Liver (tissue), 9 donors: ENCODE results near the gene ACSM6. TPM values are rescaled to one million over a fixed set of nuclear protein-coding genes. Genes with fewer than 3 reads are reported as not detected.
A peak's percentile ranks its signal among the peaks of the same experiment; 100 is the strongest.

Source experiments
- DNase-seq: peaks from one replicate; pipeline ENCODE4 v3.0.0-alpha.2; 2017; ENCODE audit warnings: low spot score
- H3K27ac ChIP-seq, 2 donors: one replicate each; pipeline ENCODE4 v1.7.0; 2013; ENCODE audit warnings: inconsistent platforms in 2 of 2, low read length in 2 of 2, control low read depth in 1 of 2, low read depth in 1 of 2, mild to moderate bottlenecking in 1 of 2
- H3K27me3 ChIP-seq, 4 donors: one replicate each; pipeline versions ENCODE4 v1.6.1 to v1.7.0; 2013; ENCODE audit warnings: low read length in 3 of 4, inconsistent platforms in 1 of 4, mild to moderate bottlenecking in 1 of 4, moderate library complexity in 1 of 4; ENCODE audit not compliant: control insufficient read depth in 4 of 4, insufficient read depth in 4 of 4
- H3K36me3 ChIP-seq, 4 donors: one replicate each; pipeline versions ENCODE4 v1.6.1 to v1.7.0; 2013; ENCODE audit warnings: low read length in 3 of 4, mild to moderate bottlenecking in 3 of 4, low read depth in 1 of 4, moderate library complexity in 1 of 4; ENCODE audit not compliant: control insufficient read depth in 4 of 4, insufficient read depth in 3 of 4
- H3K4me1 ChIP-seq, 4 donors: one replicate each; pipeline versions ENCODE4 v1.6.1 to v1.7.0; 2013; ENCODE audit warnings: low read length in 3 of 4, mild to moderate bottlenecking in 3 of 4, moderate library complexity in 1 of 4; ENCODE audit not compliant: control insufficient read depth in 4 of 4, insufficient read depth in 4 of 4
- H3K4me3 ChIP-seq, 3 donors: one replicate each; pipeline versions ENCODE4 v1.6.1 to v1.7.0; 2013; ENCODE audit warnings: low read length in 3 of 3, control low read depth in 1 of 3, low read depth in 1 of 3, mild to moderate bottlenecking in 1 of 3
- H3K9ac ChIP-seq, 2 donors: one replicate each; pipeline ENCODE4 v1.7.0; 2013; ENCODE audit warnings: low read length in 2 of 2, mild to moderate bottlenecking in 2 of 2, moderate library complexity in 2 of 2, control low read depth in 1 of 2, low read depth in 1 of 2
- H3K9me3 ChIP-seq, 4 donors: one replicate each; pipeline versions ENCODE4 v1.6.1 to v1.7.0; 2013; ENCODE audit warnings: low read length in 3 of 4; ENCODE audit not compliant: control insufficient read depth in 4 of 4
- HNF4A ChIP-seq, 2 donors: conservative IDR thresholded peaks; 2 replicates each; pipeline ENCODE4 v1.6.1; 2016; ENCODE audit warnings: antibody characterized with exemption in 2 of 2, mild to moderate bottlenecking in 2 of 2
- NR2F2 ChIP-seq: IDR thresholded peaks from 2 replicates; pipeline ENCODE4 v1.6.1; 2016; ENCODE audit warnings: antibody characterized with exemption
- RAD21 ChIP-seq, 2 donors: IDR thresholded peaks; 2 replicates each; pipeline ENCODE4 v1.6.1; 2016; ENCODE audit warnings: antibody characterized with exemption in 2 of 2, mild to moderate bottlenecking in 2 of 2
- REST ChIP-seq: IDR thresholded peaks from 2 replicates; pipeline ENCODE4 v1.6.1; 2016; ENCODE audit warnings: antibody characterized with exemption, mild to moderate bottlenecking
- RXRA ChIP-seq, 2 donors: IDR thresholded peaks; 2 replicates each; pipeline ENCODE4 v1.6.1; 2017 to 2018; ENCODE audit warnings: antibody characterized with exemption in 2 of 2, mild to moderate bottlenecking in 1 of 2
- TAF1 ChIP-seq: conservative IDR thresholded peaks from 2 replicates; pipeline ENCODE4 v1.6.1; 2016; ENCODE audit warnings: antibody characterized with exemption, mild to moderate bottlenecking
- YY1 ChIP-seq: IDR thresholded peaks from 2 replicates; pipeline ENCODE4 v1.6.1; 2016; ENCODE audit warnings: antibody characterized with exemption, mild to moderate bottlenecking
- WGBS: extraction: QIAGEN DNeasy Blood & Tissue Kit; methylation state at CpG from one replicate; pipeline ENCODE4 v1.1.7; 2013; 5-methylcytosine and 5-hydroxymethylcytosine counted together
- polyA plus RNA-seq, 2 donors: library from polyadenylated mRNA; stranded (reverse) in 1 of 2; unstranded in 1 of 2; fragments of 200-250 nt in 1 of 2; fragments of >200 nt in 1 of 2; fragmentation: Nextera tagmentation in 1 of 2; extraction: Ambion mirVana in 1 of 2; gene quantifications; one replicate each; pipeline versions ENCODE4 v1.2.1 to v1.2.3, GENCODE V29; 2013 to 2015
- total RNA-seq, 2 donors: library from RNA; depleted of rRNA; stranded (reverse); fragments of >200 nt; gene quantifications; one replicate each; pipeline ENCODE4 v1.2.3, GENCODE V29; 2014
- TF ChIP-seq, protein P1 (sequence below): IDR thresholded peaks from 2 replicates; pipeline ENCODE4 v1.6.1; 2016; ENCODE audit warnings: antibody characterized with exemption
- TF ChIP-seq, protein P2 (sequence below): IDR thresholded peaks from 2 replicates; pipeline ENCODE4 v1.6.1; 2016; ENCODE audit warnings: antibody characterized with exemption
- TF ChIP-seq, protein P3 (sequence below): IDR thresholded peaks from 2 replicates; pipeline ENCODE4 v1.6.1; 2016; ENCODE audit warnings: antibody characterized with exemption
- donor health status: healthy.
- donor health status: healthy.
- donor health status: healthy.
- donor health status: healthy.
- donor health status: healthy.

The ACSM6 gene
- total and polyA plus RNA-seq, 4 donors: not detected

DNA sequence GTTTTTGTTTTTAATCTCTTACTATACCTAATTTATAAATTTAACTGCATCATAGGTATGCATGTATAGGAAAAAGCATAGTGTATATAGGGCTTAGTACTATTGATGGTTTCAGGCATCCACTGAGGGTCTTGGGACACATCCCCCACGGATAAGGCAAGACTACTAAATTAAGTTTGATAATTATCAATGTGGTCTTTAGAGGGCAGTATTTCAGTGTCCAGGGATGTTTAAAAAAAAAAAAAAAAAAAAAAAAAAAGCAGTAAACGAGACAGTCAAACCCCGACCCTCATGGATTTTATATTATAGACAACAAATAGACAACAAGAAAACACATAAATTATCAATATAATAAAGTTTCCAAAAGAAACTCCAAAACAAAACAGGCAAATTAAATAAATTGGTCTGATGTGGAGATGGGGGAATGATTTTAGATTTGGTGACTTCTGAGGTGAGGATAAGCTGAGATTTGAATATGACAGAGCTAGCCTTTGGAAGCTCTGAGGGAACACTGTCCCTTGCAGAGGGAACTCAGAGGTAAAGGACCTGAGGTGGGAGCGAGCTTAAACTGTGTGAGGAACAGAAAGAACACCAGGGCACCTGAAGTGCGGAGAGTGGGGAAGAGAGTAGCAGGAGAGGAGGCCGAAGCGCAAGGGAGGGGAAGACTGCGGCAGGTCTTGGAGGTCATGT lies 14.8 kb downstream of the ACSM6 start:
- Histone ChIP-seq H3K9me3 (no peaks in the 10 kb centered on the region), H3K27me3 (no peaks in the 10 kb centered on the region), H3K9ac (no peak overlapping the region), H3K27ac (no peak overlapping the region), H3K36me3 (no peaks in the 10 kb centered on the region), H3K4me3 (no peak overlapping the region), H3K4me1 (no peaks in the 10 kb centered on the region)
- no peak for DNase-seq
- TF ChIP-seq RAD21 (IDR thresholded peaks at IDR 0.05) (peak; percentile 48 to 65), YY1 (no peak)
- WGBS: 59% methylated on average over 8 of the region's 8 CpGs

- TF ChIP-seq REST (no peak), NR2F2 (no peak), HNF4A (conservative IDR thresholded peaks at IDR 0.05) (no peak), RXRA (IDR thresholded peaks at IDR 0.05) (no peak), TAF1 (no peak)
- TF ChIP-seq, protein P1, sequence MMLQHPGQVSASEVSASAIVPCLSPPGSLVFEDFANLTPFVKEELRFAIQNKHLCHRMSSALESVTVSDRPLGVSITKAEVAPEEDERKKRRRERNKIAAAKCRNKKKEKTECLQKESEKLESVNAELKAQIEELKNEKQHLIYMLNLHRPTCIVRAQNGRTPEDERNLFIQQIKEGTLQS: no peak
- TF ChIP-seq, protein P2, sequence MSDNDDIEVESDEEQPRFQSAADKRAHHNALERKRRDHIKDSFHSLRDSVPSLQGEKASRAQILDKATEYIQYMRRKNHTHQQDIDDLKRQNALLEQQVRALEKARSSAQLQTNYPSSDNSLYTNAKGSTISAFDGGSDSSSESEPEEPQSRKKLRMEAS: no peak
- TF ChIP-seq, protein P3, sequence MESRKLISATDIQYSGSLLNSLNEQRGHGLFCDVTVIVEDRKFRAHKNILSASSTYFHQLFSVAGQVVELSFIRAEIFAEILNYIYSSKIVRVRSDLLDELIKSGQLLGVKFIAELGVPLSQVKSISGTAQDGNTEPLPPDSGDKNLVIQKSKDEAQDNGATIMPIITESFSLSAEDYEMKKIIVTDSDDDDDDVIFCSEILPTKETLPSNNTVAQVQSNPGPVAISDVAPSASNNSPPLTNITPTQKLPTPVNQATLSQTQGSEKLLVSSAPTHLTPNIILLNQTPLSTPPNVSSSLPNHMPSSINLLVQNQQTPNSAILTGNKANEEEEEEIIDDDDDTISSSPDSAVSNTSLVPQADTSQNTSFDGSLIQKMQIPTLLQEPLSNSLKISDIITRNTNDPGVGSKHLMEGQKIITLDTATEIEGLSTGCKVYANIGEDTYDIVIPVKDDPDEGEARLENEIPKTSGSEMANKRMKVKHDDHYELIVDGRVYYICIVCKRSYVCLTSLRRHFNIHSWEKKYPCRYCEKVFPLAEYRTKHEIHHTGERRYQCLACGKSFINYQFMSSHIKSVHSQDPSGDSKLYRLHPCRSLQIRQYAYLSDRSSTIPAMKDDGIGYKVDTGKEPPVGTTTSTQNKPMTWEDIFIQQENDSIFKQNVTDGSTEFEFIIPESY: no peak
- no peak for DNase-seq
- Histone ChIP-seq H3K27ac (no peak overlapping the region), H3K4me3 (no peak overlapping the region), H3K36me3 (no peaks in the 10 kb centered on the region), H3K9ac (no peak overlapping the region), H3K27me3 (no peaks in the 10 kb centered on the region), H3K4me1 (no peaks in the 10 kb centered on the region), H3K9me3 (no peaks in the 10 kb centered on the region)
- 96% methylated on average over 6 of the region's 6 CpGs for WGBS
These were observed 15.6 kb downstream of the ACSM6 start for GRCh38 chr10:95209509-95210127.
